ENCODE measurements around the gene TMEM150C. TPM values are rescaled to one million over a fixed set of nuclear protein-coding genes. Genes with fewer than 3 reads are reported as not detected.

The TMEM150C gene
- total and polyA plus RNA-seq, 4 donors = 4.8 to 8.7 (median 5.2) TPM

DNA sequence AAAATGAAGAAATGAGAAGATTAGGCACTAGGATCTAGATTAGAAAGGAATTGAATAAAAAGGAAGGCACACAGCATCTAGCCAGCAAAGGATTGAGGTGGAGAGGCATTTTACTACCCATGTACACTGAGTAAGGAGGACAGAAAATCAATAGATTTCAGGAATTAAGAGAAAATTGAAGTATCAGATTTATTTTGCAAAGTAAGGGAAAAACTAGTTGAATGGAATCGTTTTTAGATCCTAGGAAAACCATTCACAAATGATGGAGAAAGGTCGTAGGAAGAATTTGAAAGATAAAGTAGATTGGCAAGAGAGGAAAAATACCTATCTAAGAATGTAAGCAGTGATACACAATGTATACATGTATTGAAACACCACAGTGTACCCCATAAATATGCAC, 100.1 kb downstream of the TMEM150C start:
- Histone ChIP-seq H3K27me3 (ENCODE audit: control insufficient read depth in 4 of 4, insufficient read depth in 4 of 4, low read length in 3 of 4) (no peaks in the 10 kb centered on the region), H3K36me3 (ENCODE audit: control insufficient read depth in 4 of 4, insufficient read depth in 3 of 4, low read depth in 1 of 4, low read length in 3 of 4) (peaks cover 7 to 15% (median 12%) of the 10 kb centered on the region in 4 donors)
- DNase-seq (ENCODE audit: low spot score) = no peak

DNA sequence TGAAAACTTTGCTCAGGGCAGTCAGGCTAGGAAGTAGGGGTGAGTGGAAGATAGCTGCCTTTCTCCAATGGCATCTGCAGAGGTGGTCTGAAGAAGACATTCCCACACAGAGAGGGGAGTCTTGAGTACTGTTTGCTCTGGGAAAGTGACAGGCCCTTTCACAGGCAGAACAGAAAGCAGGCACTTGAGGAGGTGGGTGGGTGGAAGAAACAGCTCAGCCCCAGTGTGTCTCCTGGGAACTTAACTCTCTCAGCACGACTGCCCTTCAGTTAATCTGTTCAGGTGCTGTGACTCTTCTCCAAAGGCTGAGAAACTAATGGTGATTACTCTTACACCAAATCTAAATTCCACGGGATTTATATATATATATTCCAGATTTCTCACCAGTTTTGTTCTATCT, 103.1 kb downstream of the TMEM150C start:
- DNase-seq (ENCODE audit: low spot score) = no peak
- no peak overlapping the region for H3K9ac ChIP-seq (ENCODE audit: low read depth in 1 of 2, low read length in 2 of 2)
- H3K36me3 ChIP-seq (ENCODE audit: control insufficient read depth in 4 of 4, insufficient read depth in 3 of 4, low read depth in 1 of 4, low read length in 3 of 4) = peaks cover 7 to 17% (median 15%) of the 10 kb centered on the region in 4 donors
- H3K4me3 ChIP-seq (ENCODE audit: low read depth in 1 of 3, low read length in 3 of 3) = no peak overlapping the region
- no peak for TF ChIP-seq JUND (IDR thresholded peaks at IDR 0.05)
- TF ChIP-seq, protein P1, sequence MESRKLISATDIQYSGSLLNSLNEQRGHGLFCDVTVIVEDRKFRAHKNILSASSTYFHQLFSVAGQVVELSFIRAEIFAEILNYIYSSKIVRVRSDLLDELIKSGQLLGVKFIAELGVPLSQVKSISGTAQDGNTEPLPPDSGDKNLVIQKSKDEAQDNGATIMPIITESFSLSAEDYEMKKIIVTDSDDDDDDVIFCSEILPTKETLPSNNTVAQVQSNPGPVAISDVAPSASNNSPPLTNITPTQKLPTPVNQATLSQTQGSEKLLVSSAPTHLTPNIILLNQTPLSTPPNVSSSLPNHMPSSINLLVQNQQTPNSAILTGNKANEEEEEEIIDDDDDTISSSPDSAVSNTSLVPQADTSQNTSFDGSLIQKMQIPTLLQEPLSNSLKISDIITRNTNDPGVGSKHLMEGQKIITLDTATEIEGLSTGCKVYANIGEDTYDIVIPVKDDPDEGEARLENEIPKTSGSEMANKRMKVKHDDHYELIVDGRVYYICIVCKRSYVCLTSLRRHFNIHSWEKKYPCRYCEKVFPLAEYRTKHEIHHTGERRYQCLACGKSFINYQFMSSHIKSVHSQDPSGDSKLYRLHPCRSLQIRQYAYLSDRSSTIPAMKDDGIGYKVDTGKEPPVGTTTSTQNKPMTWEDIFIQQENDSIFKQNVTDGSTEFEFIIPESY (IDR thresholded peaks at IDR 0.05) = no peak
- no peak for TF ChIP-seq RAD21 (IDR thresholded peaks at IDR 0.05)
- no peak for TF ChIP-seq EGR1 (IDR thresholded peaks at IDR 0.05; ENCODE audit: low read depth in 2 of 2)
- no peak for TF ChIP-seq RXRA (IDR thresholded peaks at IDR 0.05)
- TF ChIP-seq YY1 (IDR thresholded peaks at IDR 0.05) = no peak
- no peak for TF ChIP-seq HNF4A (conservative IDR thresholded peaks at IDR 0.05)
- no peak for TF ChIP-seq TAF1 (conservative IDR thresholded peaks at IDR 0.05)
- TF ChIP-seq FOXA2 (IDR thresholded peaks at IDR 0.05) = no peak
- TF ChIP-seq, protein P2, sequence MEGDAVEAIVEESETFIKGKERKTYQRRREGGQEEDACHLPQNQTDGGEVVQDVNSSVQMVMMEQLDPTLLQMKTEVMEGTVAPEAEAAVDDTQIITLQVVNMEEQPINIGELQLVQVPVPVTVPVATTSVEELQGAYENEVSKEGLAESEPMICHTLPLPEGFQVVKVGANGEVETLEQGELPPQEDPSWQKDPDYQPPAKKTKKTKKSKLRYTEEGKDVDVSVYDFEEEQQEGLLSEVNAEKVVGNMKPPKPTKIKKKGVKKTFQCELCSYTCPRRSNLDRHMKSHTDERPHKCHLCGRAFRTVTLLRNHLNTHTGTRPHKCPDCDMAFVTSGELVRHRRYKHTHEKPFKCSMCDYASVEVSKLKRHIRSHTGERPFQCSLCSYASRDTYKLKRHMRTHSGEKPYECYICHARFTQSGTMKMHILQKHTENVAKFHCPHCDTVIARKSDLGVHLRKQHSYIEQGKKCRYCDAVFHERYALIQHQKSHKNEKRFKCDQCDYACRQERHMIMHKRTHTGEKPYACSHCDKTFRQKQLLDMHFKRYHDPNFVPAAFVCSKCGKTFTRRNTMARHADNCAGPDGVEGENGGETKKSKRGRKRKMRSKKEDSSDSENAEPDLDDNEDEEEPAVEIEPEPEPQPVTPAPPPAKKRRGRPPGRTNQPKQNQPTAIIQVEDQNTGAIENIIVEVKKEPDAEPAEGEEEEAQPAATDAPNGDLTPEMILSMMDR (IDR thresholded peaks at IDR 0.05; ENCODE audit: low read depth, low read length, missing input control) = no peak
- no peak for TF ChIP-seq GABPA (IDR thresholded peaks at IDR 0.05 in 1 of 2, conservative IDR thresholded peaks at IDR 0.05 in 1 of 2)
- H3K4me1 ChIP-seq (ENCODE audit: control insufficient read depth in 4 of 4, insufficient read depth in 4 of 4, low read length in 3 of 4) = peaks cover 0 to 9% (median 2%) of the 10 kb centered on the region in 4 donors
- no peaks in the 10 kb centered on the region for H3K27me3 ChIP-seq (ENCODE audit: control insufficient read depth in 4 of 4, insufficient read depth in 4 of 4, low read length in 3 of 4)
- WGBS = 99% methylated on average over 2 of the region's 2 CpGs
- H3K27ac ChIP-seq (ENCODE audit: low read depth in 1 of 2, low read length in 2 of 2) = no peak overlapping the region
- no peaks in the 10 kb centered on the region for H3K9me3 ChIP-seq (ENCODE audit: control insufficient read depth in 4 of 4, low read length in 3 of 4)

More for the DNA sequence above, 100.1 kb downstream of the TMEM150C start:
- Histone ChIP-seq H3K9me3 (ENCODE audit: control insufficient read depth in 4 of 4, low read length in 3 of 4) (no peaks in the 10 kb centered on the region), H3K4me1 (ENCODE audit: control insufficient read depth in 4 of 4, insufficient read depth in 4 of 4, low read length in 3 of 4) (peaks cover 0 to 9% (median 2%) of the 10 kb centered on the region in 4 donors), H3K4me3 (ENCODE audit: low read depth in 1 of 3, low read length in 3 of 3) (no peak overlapping the region), H3K27ac (ENCODE audit: low read depth in 1 of 2, low read length in 2 of 2) (no peak overlapping the region), H3K9ac (ENCODE audit: low read depth in 1 of 2, low read length in 2 of 2) (no peak overlapping the region)
- WGBS = 86% methylated on average over 2 of the region's 2 CpGs
- TF ChIP-seq TAF1 (conservative IDR thresholded peaks at IDR 0.05) (no peak), JUND (IDR thresholded peaks at IDR 0.05) (no peak), RXRA (IDR thresholded peaks at IDR 0.05) (no peak), RAD21 (IDR thresholded peaks at IDR 0.05) (no peak), NR2F2 (IDR thresholded peaks at IDR 0.05) (no peak), FOXA2 (IDR thresholded peaks at IDR 0.05) (no peak), GABPA (IDR thresholded peaks at IDR 0.05 in 1 of 2, conservative IDR thresholded peaks at IDR 0.05 in 1 of 2) (no peak), HNF4G (IDR thresholded peaks at IDR 0.05) (no peak), SP1 (IDR thresholded peaks at IDR 0.05) (no peak)
- TF ChIP-seq, protein P1 (IDR thresholded peaks at IDR 0.05) = no peak
- TF ChIP-seq, protein P3, sequence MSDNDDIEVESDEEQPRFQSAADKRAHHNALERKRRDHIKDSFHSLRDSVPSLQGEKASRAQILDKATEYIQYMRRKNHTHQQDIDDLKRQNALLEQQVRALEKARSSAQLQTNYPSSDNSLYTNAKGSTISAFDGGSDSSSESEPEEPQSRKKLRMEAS (IDR thresholded peaks at IDR 0.05) = no peak

Data from liver (tissue), 9 donors.